ENCODE measurements around the gene DOCK10.

GRCh38 chr2:224895377-224895776 is 146.9 kb downstream of the DOCK10 start:
- TF ChIP-seq CTCF (conservative IDR thresholded peaks at IDR 0.05) (no peak), EZH2 (IDR thresholded peaks at IDR 0.05; ENCODE audit: low read depth) (no peak)

All from PC-9 (cell line).